Adipose tissue (tissue), 3 donors: ENCODE data around the gene FAM217A. TPM values are rescaled to one million over a fixed set of nuclear protein-coding genes. Genes with fewer than 3 reads are reported as not detected.

ENCODE experiments used
- H3K27ac ChIP-seq: one replicate; pipeline ENCODE4 v1.5.1; 2013; ENCODE audit warnings: low read depth, low read length
- WGBS, 3 donors: extraction: QIAGEN DNeasy Blood & Tissue Kit; methylation state at CpG; one replicate each; pipeline ENCODE4 v1.1.7; 2013; 5-methylcytosine and 5-hydroxymethylcytosine counted together
- polyA plus RNA-seq, 3 donors: library from polyadenylated mRNA; stranded (reverse); fragments of 200-250 nt; gene quantifications; one replicate each; pipeline ENCODE4 v1.2.3, GENCODE V29; 2013
- donor health status: healthy with polysubstance abuse.
- donor health status: Bipolar disorder and iron deficiency.
- donor health status: healthy.

The FAM217A gene
- polyA plus RNA-seq, 3 donors, result 0.11 to 0.31 TPM; not detected in 1

- WGBS, 3 donors, result 70 to 74% (median 73%) methylated on average over 9 of the region's 9 CpGs
- H3K27ac ChIP-seq, result no peak overlapping the region
These were observed 46.5 kb downstream of the FAM217A start for GRCh38 chr6:4032475-4032874.

GRCh38 chr6:4031442-4031841 is 47.5 kb downstream of the FAM217A start:
- WGBS, 3 donors, result 86 to 90% (median 89%) methylated on average over 1 of the region's 1 CpG
- H3K27ac ChIP-seq, result no peak overlapping the region

- 63 to 80% (median 72%) methylated on average over 2 of the region's 2 CpGs for WGBS, 3 donors
- H3K27ac ChIP-seq, result no peak overlapping the region
These were observed 48.3 kb downstream of the FAM217A start for GRCh38 chr6:4030669-4031068.

- WGBS, 3 donors, result 84 to 93% (median 85%) methylated on average over 7 of the region's 7 CpGs
- no peak overlapping the region for H3K27ac ChIP-seq
These were observed 49.2 kb downstream of the FAM217A start for GRCh38 chr6:4029687-4030086.

- H3K27ac ChIP-seq, result no peak overlapping the region
These were observed 50.9 kb downstream of the FAM217A start for GRCh38 chr6:4028051-4028450.

DNA sequence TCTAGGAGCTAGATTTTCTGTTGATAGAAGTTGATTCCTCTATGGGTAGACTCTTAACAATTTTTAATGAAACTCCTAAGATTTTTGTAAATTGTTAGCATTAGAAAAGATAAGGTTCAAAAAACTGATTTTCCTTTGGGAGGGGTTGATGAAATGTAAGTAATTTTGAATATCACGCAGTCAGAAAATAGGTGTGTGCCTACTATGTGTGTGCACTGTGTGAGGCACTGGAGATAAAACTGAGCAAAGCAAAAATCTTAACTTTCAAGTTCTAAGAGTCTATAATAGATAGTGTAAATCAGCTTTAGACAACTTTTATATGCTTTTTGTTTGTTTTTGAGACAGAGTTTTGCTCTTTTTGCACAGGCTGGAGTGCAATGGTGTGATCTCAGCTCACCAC is 53.3 kb downstream of the FAM217A start:
- WGBS, 3 donors, result 97 to 100% (median 100%) methylated on average over 1 of the region's 1 CpG
- H3K27ac ChIP-seq, result no peak overlapping the region

GRCh38 chr6:4023240-4023639 is 55.7 kb downstream of the FAM217A start:
- 0 to 15% (median 8%) methylated on average over 1 of the region's 1 CpG for WGBS, 3 donors
- H3K27ac ChIP-seq, result no peak overlapping the region

DNA sequence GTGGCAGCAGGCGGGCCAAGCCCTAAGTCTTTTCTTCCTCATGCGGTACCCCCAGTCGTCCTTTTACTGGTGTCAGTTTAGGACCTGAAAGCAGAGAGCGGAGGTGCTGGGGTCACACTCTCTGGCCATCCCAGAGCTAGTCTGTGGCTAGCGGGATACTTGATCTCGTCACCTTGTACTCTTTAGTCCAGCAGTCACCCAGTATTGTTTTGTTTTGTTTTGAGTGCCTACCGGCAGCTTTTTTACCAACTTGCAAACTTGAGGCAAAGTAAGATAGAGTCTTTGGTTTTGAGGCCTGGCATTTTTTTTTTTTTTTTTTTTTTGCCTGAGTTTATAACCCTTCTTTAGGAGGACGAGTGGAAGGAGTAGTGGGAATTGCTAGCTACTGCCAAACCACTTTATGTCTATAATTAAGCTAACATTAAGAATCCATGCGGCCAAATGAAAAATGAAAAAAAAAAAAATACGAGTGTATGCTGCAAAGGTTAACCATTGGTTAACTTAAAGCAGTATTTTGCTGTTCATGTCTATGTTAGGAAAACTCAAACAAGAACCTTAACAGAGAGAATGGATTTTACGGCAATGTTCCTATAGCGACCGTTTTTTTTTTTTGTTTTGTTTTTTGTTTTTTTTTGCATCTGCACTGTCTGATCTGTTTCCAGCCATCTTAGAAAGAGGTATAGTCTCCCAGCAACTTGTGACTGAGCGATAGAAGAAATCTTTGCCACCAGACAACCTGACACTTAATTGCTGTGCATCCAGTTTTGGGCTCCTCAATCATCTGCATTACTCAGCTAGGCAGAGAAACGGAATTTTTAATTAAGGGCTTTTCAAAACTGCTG is 56.9 kb downstream of the FAM217A start:
- no peak overlapping the region for H3K27ac ChIP-seq
- WGBS, 3 donors, result 1 to 3% (median 2%) methylated on average over 15 of the region's 15 CpGs

DNA sequence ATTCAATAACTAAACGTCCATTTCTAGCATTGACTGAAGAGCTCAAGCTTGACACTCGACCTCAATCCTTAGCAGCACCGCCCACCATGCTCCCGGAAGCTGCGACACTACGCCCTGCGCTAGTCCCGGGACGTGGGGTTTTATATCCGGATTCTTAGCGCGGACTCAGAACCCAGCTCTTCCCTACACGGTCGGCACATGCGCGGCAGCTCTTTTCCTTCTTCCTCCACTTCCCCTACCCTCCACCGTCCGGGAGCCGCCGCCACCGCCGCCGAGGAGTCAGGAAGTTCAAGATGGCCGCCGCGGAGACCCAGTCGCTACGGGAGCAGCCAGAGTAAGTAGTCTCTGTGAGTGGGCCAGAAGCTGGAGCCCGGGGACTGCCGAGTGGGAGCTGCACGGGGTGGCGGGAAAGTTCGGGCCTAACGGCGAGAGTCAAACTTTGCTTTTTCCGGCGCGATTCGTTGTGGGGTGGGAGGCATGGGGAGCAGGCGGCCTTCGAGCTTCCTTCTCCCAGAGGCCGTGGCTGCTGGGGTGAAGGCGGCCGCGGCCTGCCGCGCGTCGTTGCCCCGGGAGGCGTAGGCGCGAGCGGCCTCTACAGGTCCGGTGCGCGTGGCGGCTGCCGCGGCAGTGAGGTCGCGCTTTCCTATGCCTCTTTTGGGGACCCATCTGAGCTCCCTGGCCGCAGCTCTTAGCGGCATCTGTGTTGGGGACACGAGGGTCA is 57.6 kb downstream of the FAM217A start:
- peak overlapping the region; percentile 36 for H3K27ac ChIP-seq
- WGBS, 3 donors, result 0% methylated on average over 61 to 65 of the region's 65 CpGs

- peak overlapping the region; percentile 36 for H3K27ac ChIP-seq
- 0 to 3% (median 3%) methylated on average over 12 of the region's 12 CpGs for WGBS, 3 donors
These were observed 58.2 kb downstream of the FAM217A start for GRCh38 chr6:4020822-4021132.

GRCh38 chr6:4018924-4019236 is 60.1 kb downstream of the FAM217A start:
- H3K27ac ChIP-seq, result no peak overlapping the region
- WGBS, 3 donors, result 1% methylated on average over 8 of the region's 8 CpGs

Other genes starting within 250 kb of the FAM217A start
- 10 to 100 TPM in 1 of 3 donors, 1 to 10 TPM in 2; 7.3 to 12.4 (median 9.2) TPM for gene FAM50B, start 229.8 kb downstream of the FAM217A start, polyA plus RNA-seq
- 10 to 100 TPM; 68.8 to 95.8 (median 76.0) TPM for gene ECI2, start 56.4 kb upstream of the FAM217A start, polyA plus RNA-seq